CD4-positive, alpha-beta T cell treated with Interleukin-15 for 4 hours (primary cell): ENCODE measurements around the gene CATSPER3.

Source experiments
- DNase-seq: peaks from one replicate; pipeline ENCODE4 v3.0.0-alpha.2; 2020; ENCODE audit warnings: low spot score

The CATSPER3 gene

DNA sequence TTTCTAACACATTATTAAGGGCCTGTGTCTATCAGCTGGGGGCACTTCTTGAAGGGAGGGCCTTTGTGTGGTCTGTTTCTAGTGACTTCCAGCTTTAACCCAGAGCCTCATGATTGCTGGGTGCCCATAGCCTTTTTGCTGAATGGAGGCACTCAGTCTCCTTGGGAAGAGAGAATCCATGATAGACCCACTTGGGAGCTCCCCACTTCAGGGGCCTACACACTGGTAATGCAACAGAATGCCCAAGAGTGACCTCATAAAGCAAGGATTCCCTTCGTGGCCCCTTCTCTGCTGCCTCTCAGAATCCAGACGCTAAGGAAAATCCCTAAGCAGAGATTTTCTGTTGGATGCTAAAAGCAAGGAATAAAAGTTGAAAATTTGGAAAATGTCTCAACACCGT lies at the start of gene CATSPER3:
TSS of gene CATSPER3 (plus strand) at position 301 of the 400 bp plus-strand sequence. CDS start at position 386, 85 bp downstream.
- no peak for DNase-seq

DNA sequence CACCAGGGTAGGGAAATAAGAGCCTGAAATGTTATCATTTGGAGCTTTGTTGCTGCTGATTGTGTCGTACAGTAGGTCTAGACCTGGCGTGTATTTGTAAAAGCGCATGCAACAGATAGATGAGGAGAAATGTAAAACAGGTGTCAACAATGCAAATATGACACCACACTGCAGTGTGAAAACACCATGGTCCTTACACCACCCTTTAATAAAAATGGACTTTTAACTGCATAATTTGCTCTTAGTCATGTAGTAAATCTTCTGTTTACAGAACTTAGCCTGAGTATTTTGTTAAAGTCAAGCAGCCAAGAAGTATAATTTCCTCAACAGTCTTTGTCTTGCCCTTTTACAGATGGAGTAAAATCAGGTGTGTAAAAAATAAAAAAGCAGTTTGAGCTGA lies 48.8 kb upstream of the CATSPER3 start:
- DNase-seq: no peak

DNA sequence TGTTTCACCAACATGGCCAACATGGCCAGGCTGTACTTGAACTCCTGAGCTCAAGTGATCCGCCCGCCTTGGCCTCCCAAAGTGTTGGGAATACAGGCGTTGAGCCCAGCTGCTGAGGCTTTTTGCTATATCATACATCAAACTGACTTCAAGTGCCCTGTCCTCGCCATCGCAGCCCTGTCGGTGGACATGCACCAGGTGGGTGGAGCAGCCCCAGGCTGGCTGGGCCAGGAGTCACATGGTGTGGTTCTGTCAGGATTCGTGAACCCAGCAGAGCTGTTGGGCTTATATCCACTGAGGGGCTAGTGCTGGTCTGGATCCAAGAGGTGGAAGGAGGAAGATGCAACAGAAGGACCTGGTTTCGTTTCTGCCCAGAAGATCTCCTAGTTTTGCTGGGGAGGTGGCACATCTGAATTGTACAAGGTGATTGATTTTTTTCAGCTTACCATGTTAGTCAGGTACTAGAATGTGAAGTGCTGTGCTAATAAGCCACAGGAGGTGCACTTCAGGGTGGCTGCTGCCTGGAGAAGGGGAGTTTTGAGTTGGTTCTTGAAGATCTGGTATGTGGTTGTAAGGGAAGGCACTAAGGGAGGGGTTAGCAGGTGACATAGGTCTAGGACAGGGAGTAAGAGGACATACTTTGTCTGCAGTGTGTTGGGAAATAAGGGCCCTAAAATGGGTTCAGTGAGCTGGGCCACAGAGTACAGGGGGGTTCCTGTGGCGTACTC lies 46.7 kb upstream of the CATSPER3 start:
- DNase-seq: no peak

DNA sequence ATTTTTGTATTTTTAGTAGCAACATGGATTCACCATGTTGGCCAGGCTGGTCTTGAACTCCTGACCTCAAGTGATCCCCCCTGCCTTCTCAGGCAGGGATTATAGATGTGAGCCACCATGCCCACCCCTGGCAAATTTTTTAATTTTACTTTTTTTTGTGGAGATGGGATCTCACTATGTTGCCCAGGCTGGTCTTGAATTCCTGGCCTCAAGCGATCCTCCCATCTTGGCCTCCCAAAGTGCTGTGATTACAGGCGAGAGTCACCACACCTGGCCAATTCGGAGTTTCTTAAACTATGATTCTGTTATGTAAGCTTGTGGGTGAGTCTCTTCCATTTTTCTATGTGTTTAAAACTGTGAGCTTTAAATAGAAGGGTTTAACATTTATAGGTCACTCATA lies 35.2 kb upstream of the CATSPER3 start:
- no peak for DNase-seq

DNA sequence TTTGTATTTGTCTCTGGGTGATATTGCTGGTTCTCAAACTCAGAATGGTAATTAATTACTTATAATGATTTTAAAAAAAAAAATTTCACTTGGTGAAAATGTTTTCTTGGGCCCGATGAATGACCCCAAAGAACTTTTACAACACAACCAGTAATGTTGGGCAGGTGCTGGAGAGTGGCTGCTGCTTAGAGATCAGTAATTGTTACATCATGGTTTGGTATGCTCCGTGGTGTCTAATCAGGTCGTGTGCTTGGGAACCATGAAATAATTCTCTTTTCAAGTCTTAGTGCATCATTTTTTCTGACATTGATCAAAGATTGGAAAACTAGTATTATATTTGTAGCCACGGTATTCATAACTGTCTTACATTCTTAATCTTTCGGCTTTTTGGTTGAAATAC lies 33.5 kb upstream of the CATSPER3 start:
- no peak for DNase-seq

DNA sequence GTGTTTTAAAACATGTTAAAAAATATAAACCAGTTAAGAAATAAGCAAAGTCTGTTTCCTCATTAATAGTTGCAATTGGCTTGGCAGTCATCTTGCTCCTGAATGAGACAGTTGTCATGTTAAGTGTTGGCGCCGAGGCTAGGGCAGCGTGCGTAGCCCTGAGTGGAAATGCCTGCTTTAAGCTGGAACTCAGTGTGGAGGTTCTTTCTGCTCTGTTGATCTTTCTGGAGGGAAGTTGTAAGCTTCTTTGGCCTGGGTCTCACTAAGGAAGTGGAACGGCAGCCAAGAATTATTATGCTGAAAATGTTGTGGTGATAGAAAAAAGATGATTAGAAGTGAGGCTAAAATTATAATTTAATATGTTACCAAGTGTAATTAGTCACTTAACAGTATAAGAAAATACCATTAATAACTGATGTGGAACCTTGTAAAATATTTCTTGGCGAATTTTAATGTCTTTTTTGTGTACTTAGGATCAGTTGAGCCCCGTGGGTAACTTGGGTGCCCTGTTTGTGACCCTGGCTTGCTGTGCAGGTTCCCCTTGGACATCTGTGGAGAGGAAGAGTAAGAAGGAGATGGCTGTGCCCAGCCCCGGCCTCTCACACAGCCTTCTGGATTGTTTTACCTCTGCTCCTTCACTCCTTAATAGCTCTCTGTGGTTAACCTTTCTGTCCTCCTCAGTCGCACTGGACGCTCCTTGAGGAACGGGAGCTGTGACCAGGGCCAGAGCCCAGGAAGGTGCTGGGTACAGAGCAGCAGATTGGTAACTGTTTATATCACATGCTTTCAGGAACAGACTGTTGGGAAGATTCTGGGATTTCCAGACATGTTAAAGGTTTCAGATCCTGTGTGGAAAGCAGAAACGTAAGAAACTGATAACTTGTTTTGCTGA lies 31.8 kb upstream of the CATSPER3 start:
- DNase-seq: no peak

DNA sequence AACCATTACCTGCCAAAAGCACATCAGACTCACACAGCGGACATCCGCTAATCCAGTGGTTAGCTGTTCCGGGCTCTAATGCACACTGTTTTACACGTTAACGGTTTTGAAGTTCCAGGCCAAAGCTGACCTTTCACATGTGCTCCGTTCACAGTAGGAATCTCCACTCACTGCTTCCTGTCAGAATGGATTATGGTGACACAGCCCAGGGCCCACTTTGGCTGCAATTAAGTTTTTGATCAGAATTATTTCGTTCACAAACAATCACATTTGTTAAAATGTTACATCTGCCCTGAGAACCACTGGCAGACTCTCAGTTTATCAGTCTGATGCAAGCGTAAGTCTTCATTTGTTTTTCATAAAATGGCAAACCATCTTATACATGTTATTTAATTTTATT lies 30.2 kb upstream of the CATSPER3 start:
- no peak for DNase-seq

DNA sequence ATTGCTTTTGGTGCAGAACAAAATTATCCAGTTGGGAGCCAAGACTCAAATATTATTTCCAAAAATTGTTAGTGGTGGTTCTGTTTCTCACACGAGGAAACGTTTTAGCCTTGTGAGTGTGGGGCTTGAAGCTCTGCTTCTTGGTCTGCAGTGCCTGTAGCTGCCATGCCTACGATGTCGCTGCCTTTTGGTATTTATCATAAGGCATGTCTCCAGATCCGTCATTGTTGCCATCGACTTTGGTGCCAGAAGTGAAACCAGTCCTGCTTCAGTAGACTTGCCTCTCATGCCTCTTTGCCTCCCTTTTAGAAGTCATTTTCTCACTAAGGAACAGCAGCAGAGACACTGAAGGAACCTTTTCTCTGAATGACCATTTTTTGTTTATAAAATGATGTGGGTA lies 29.7 kb upstream of the CATSPER3 start:
- DNase-seq: no peak

DNA sequence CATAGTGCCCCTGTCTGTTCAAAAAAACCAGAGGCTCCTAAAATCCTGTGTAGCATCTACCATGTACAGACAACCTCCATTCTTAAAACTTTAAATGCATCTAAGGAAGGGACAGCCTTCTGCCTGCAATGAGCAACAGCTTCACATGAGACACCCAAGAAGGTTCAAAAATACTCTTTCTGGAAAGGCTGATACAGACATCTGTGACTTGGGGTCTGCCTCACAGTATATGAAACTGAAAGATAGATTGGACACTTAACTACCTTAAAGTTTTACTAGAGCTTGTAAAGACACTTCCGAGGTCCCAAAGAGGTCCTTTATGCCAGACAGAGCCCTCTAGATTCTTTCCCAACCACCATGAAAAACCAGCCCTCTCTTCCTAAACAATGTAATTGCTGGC lies 28.2 kb upstream of the CATSPER3 start:
- DNase-seq: no peak

DNA sequence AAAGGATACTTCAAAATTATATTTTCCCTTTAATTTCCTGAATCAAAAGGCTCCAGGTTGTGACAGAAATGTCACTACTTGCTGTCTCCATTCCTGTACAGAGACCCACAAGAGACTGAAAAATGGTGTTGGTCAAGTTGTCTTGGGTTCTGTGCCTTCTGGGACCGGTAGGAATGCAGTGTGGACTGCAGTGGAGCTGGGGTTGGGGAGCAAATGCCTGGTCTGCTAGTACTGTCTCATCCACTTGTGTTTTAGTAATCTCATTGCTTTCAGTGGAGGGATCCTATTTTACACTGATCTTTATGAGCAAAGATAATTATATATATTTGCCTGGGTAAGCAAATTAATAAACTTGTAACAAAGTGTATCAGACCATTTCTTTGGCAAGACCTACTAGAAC lies 24.2 kb upstream of the CATSPER3 start:
- DNase-seq: no peak

DNA sequence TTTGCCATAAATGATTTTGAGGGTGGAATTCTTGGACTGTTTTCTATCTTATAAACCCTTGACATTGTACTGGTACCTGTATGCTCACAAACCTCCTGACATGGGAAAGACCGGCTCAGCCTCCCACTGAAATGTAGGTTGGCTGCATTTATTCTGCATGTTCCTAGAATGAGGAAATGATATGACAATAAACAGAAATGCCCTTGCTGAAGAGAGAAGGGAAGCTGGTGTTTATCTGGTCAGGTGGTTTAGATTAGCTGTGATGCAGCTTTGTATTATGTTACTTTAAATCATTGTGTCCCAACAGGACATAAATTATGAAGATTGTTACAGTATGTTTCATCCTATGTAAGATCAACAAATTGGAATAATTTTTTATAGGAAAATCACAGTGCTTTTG lies 23.1 kb upstream of the CATSPER3 start:
- DNase-seq: no peak

DNA sequence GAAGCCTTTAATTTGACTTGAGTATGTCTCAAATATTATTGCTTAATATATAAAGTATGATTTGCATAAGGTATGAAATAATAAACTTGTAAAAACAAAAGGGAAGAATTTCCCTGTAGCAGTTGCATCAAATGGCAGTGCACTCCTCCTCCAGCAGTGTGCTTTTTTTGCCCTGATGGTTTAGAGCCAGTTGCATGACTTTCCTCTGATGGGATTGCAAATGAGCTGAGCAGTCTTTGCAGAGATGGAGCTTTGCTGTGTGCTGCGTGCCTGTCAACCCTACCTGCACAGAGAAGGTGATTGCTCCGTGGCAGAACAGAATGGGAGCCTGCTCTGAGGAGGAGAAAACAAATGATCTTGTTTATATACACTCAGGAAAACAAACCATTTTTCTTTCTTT lies 22.7 kb upstream of the CATSPER3 start:
- no peak for DNase-seq

DNA sequence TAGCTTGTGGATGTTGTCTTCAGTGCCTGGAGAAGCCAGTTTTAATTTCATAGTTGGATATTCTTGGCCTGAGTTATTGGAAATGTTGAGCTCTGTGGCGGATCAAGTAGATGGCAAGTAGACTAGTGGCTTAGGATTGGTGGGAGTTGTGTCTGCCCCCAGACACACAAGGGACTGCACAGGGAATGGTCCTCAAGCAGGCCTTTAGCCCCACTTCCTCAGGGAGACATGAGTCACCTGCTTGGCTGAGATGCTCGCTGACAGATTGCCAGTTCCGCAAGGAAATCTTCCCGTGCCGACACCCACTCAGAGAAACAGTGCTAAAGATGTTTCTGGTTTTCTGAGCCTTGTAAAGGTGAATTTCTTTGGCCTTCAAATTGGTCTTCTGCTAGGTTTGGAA lies 18.8 kb upstream of the CATSPER3 start:
- no peak for DNase-seq

DNA sequence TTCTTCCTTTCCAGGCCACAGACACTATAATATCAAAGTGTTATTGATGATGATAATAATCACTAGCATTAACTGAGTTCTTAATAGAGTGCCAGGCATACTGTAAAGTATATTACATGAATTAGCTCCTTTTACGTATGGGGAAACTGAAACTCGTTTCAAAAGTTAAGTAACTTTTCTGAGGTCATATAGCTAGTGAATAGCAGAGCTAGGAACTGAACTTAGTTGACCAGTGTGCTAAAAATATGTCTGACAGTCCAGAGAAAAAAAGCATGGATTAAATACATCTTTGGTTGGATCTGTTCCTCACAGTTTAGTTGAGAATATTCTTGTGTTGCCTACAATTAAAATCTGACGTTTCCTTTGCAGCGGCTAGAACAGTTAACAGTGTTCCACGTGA lies 18.4 kb upstream of the CATSPER3 start:
- no peak for DNase-seq

DNA sequence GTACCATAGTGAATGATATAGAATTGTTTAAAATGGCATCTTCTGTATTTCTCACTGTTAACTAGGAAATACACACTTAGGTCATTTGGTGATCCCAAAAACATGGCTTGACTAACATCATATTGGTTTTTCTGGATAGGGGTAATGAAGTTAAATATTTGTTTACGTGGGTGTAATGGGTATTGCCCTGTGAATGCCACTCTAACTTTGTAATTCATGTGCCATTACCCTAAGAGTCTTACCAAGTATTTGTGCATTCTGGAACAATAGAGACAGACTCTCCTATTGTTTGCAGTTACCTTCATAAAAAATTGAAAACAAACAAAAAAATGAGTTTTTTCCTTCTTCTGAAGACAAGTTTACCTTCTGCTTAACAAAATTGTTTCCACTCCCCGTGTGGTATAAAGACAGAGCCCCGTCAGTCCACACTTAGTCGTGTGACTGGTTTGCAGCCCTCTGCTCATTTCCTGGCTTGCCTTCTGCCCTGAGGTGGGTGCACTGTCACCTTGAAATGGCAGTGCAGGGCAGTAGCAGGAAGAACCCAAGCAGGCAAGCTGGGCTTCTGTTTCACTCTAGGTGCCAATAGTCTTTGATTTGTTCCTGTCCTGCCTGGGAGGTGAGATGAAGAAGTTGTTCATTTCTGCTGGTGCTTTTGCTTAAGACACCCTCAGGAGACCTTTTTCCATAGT lies 9.6 kb upstream of the CATSPER3 start:
- DNase-seq: no peak

DNA sequence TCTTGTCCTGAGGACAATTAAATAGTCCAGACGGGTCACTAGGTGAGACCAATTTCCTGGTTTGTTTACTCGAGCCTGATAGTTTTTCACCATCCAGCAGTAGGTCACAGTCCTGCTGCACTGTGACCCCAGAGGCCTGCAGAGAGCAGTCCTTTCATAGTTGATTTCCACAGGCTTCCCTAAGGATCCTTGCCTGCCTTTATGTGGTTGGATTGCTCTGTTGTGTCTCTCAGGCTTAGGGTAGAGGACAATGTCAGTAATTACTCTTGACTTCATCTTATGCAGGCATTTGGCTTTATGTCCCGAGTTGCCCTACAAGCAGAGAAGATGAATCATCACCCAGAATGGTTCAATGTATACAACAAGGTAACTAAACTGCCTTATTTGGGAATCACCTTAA lies 9.0 kb upstream of the CATSPER3 start:
- DNase-seq: no peak

DNA sequence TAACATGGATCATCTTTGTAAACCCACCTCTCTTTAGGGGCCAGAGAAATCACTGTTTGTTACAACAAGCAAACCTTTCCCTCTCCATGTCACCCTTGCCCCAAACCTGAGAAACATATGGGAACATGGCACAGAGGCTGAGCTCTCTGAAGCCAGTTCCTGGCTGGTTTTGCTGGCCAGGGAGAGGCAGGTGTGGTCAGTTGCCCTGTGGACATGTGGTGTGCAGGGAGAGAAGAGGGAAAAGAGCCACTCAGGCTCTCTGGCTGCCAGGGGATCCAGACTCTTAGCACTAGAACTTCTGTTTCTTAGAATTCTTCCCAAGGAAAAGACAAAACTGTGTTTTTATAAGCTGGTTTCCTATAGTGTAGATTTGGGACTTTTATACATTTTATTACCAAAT lies 4.6 kb upstream of the CATSPER3 start:
- no peak for DNase-seq

DNA sequence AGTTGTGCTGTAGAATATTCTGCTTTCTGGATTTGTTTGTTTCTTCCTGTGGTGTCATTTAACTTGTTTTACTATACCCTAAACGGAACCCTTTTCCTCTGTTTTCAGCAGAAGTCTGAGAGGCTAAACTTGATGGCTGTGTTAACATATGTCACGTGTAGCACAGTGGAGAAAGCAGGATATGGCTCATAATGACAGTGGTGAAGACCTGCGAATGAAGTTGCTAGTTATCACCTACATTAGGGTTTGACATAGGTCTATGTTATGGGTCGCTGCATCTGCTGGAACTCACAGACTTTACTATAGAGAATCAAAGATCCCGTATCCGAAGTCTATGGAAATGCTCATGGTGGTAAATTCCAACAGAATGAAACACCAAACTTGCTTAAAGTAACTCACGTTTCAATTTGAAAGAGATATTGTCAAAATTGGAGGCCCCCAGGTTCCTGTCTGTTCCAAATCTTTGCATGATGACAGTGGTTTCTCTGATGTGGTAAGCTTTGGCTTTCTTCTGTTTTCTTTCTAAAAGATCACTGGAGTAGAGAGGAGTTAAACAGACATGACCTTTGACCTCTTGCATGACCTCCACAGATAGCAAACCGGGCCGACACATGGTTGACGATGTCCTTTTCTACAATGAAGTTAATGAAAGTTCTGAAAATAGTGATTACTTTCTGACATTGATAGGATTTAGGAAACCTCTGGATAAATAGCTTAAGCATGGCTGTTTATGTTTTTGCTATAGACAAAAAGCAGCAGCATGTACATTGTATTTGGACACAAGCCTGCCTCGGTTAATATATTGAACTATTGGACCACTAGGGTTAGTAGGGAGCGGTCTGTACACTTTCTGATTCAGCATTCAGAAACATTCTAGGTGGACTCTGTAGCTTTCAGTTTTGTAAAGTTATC lies 3.1 kb upstream of the CATSPER3 start:
- no peak for DNase-seq

DNA sequence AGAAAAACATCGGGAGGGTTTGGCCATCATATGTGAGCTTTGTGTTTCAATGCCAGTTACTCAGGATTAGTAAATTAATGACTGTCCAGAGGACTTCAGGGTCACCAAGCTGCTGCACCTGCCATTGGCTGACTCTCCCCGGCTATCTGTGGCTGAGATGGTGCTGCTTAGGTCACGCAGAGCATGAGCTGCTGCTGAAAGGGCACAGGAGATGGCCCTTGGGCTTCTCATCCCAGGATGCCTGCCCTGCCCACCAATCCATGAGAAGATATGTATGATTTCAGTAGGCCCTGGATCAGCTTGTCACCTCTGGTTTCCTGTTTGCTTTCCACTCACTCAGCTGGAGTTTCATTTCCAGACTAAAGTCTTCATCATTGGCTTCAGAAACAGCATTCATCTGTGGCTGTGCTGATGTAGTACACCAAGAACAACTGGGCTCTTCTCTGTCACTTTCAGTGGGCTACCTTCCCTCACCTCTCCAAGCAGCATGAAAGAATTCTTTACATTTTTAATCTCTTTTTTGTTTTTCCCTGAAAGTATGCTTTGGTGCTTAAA lies 2.4 kb upstream of the CATSPER3 start:
- DNase-seq: no peak

DNA sequence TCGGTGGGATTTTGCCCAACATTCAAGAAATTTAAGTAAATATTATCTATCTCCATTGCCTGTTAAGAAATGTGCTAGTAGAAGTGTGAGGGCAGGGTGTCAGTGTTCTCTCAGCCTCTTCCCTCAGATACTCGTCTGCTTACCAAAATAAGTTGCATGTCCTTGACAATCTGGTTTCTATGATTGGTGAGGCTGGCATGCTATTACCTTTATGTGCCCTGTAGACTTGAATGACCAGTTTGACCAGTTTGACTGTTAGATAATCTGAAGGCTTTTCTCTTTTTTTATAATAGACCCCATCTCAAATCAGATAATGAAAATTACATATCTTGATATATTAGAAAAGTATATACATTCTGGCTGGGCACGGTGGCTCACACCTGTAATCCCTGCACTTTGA lies 348 bp downstream of the CATSPER3 start:
- DNase-seq: no peak

DNA sequence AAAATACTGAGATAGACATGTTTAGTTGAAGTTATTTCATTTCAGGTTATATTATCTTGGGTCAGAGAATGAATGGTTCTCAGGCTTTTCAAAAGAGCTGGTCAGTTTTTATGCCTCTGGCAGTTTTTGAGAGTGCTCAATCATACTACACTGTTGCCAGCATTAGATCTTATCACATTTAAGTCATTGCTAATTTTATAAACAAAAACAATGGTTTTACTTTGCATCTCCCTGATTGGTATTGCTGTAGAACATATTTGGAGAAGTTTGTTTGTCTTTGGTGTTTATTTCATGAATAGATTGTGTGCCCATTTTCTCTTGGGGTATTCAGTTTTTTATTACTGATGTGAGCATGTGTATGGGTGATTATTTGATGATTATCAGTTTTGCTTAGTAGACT lies 1.5 kb downstream of the CATSPER3 start:
- no peak for DNase-seq
